HuH-7.5 (cell line): Measurements from ENCODE around the gene CDKN2A.

Experiments
- DNase-seq: peaks from one replicate; pipeline ENCODE4 v3.0.0; 2011; ENCODE audit warnings: low spot score

The CDKN2A gene

GRCh38 chr9:21941337-21941995, 52.7 kb downstream of the CDKN2A start:
- no peak for DNase-seq

GRCh38 chr9:21936161-21936560, 58.0 kb downstream of the CDKN2A start:
- DNase-seq, result no peak

GRCh38 chr9:21935631-21936030, 58.6 kb downstream of the CDKN2A start:
- DNase-seq, result no peak

GRCh38 chr9:21933865-21934264, 60.3 kb downstream of the CDKN2A start:
- DNase-seq, result no peak

GRCh38 chr9:21933281-21933680, 60.9 kb downstream of the CDKN2A start:
- DNase-seq, result no peak

GRCh38 chr9:21931428-21931827, 62.8 kb downstream of the CDKN2A start:
- no peak for DNase-seq

GRCh38 chr9:21927752-21928151, 66.4 kb downstream of the CDKN2A start:
- DNase-seq, result no peak

GRCh38 chr9:21923694-21924093, 70.5 kb downstream of the CDKN2A start:
- no peak for DNase-seq

- DNase-seq, result no peak
These were observed 74.5 kb downstream of the CDKN2A start for GRCh38 chr9:21919377-21920362.
